ENCODE data around the gene CTNNBL1. TPM values are rescaled to one million over a fixed set of nuclear protein-coding genes. Genes with fewer than 3 reads are reported as not detected.

CTNNBL1 gene
- total RNA-seq, 4 donors from 2014 or later: 15.3 to 31.5 (median 27.2) TPM

DNA sequence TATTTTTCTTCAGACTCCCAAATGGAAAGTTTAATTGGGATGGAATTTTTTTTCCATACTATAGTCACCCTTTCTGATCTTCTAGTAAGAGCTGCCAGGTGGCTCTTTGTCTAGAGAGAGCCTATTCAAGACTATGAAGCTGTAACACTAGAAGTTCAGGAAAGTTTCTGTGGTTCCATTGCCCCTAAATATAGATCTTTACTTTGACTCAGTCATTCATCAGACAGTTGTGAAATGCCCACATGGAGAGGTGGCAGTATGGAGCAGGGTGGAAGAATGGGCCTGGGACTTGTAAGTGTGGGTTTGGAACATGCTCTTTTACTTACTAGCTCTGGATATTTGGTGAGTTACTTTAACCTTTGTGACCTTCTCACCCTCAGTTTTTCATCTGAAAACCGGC is 87.8 kb downstream of the CTNNBL1 start:
- no peak for TF ChIP-seq POLR2A (IDR thresholded peaks at IDR 0.05)
- TF ChIP-seq, protein P1, sequence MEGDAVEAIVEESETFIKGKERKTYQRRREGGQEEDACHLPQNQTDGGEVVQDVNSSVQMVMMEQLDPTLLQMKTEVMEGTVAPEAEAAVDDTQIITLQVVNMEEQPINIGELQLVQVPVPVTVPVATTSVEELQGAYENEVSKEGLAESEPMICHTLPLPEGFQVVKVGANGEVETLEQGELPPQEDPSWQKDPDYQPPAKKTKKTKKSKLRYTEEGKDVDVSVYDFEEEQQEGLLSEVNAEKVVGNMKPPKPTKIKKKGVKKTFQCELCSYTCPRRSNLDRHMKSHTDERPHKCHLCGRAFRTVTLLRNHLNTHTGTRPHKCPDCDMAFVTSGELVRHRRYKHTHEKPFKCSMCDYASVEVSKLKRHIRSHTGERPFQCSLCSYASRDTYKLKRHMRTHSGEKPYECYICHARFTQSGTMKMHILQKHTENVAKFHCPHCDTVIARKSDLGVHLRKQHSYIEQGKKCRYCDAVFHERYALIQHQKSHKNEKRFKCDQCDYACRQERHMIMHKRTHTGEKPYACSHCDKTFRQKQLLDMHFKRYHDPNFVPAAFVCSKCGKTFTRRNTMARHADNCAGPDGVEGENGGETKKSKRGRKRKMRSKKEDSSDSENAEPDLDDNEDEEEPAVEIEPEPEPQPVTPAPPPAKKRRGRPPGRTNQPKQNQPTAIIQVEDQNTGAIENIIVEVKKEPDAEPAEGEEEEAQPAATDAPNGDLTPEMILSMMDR (IDR thresholded peaks at IDR 0.05): no peak
- intact Hi-C loops (cut with DNase I): no loop called here
- peaks cover 0 to 61% (median 0%) of the 10 kb centered on the region in 3 donors for H3K36me3 ChIP-seq
- no peak overlapping the region for H3K4me3 ChIP-seq
- peaks cover 0 to 6% (median 0%) of the 10 kb centered on the region in 3 donors for H3K4me1 ChIP-seq
- H3K27me3 ChIP-seq: no peaks in the 10 kb centered on the region
- no peak for DNase-seq
- WGBS, 2 donors: 67 to 75% methylated on average over 1 of the region's 1 CpG
- no peaks in the 10 kb centered on the region for H3K9me3 ChIP-seq
- H3K27ac ChIP-seq: no peak overlapping the region

- intact Hi-C loops (cut with DNase I): no loop called here
- Histone ChIP-seq H3K36me3 (peaks cover 0 to 68% (median 9%) of the 10 kb centered on the region in 3 donors), H3K27me3 (no peaks in the 10 kb centered on the region), H3K9me3 (no peaks in the 10 kb centered on the region), H3K4me1 (no peaks in the 10 kb centered on the region), H3K27ac (no peak overlapping the region), H3K4me3 (no peak overlapping the region)
- no peak for DNase-seq
- no peak for TF ChIP-seq POLR2A (IDR thresholded peaks at IDR 0.05)
- TF ChIP-seq, protein P1 (IDR thresholded peaks at IDR 0.05): no peak
- WGBS, 2 donors: 67 to 80% methylated on average over 1 of the region's 1 CpG
These were observed 92.2 kb downstream of the CTNNBL1 start for GRCh38 chr20:37786043-37786442.

DNA sequence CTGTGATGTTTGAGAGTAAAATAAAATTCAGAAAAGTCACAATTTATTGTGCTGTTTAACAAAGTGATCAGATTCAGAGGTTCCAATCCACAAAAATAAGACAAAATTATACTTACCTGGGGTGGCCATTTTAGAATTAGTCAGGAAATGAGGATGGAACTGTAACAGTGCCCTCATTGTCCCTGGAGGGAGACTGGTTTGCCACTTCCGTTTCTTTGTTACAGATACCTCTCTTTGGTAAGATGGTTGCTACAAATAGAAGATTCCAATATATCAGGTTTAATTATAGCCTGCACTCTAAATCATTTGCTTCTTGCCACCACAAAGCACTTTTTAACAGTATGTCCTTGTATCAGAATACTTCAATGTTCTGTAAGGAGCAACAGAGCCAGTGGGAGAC is 95.6 kb downstream of the CTNNBL1 start:
- Histone ChIP-seq H3K9me3 (no peaks in the 10 kb centered on the region), H3K36me3 (peaks cover 0 to 81% (median 9%) of the 10 kb centered on the region in 3 donors)
- WGBS, 2 donors: 93% methylated on average over 1 of the region's 1 CpG

DNA sequence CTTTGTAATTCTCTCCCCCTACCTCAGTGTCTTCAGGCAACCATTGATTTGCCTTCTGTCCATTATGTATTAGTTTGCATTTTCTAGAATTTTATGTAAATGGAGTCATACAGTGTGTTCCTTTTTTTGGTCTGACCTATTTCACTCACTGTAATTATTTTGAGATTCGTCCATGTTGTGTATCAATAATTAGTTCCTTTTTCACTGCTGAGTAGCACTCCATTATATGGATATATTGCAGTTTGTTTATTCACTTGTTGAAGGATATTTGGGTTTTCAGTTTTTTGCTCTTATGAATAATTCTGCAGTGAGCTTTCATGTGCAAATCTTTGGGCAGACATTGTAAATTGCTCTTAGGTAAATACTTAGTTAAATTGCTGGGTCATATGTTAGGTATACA is 97.1 kb downstream of the CTNNBL1 start:
- TF ChIP-seq, protein P1 (IDR thresholded peaks at IDR 0.05): no peak
- TF ChIP-seq POLR2A (IDR thresholded peaks at IDR 0.05): no peak
- Histone ChIP-seq H3K9me3 (no peaks in the 10 kb centered on the region), H3K4me1 (no peaks in the 10 kb centered on the region), H3K4me3 (no peak overlapping the region), H3K27me3 (no peaks in the 10 kb centered on the region), H3K27ac (no peak overlapping the region), H3K36me3 (peaks cover 0 to 87% (median 9%) of the 10 kb centered on the region in 3 donors)
- no peak for DNase-seq
- 76 to 85% methylated on average over 1 of the region's 1 CpG for WGBS, 2 donors
- intact Hi-C loops (cut with DNase I): no loop called here

More for the DNA sequence above, 95.6 kb downstream of the CTNNBL1 start:
- Histone ChIP-seq H3K27ac (no peak overlapping the region), H3K4me3 (no peak overlapping the region), H3K4me1 (no peaks in the 10 kb centered on the region), H3K27me3 (no peaks in the 10 kb centered on the region)
- TF ChIP-seq, protein P1 (IDR thresholded peaks at IDR 0.05): no peak
- no peak for TF ChIP-seq POLR2A (IDR thresholded peaks at IDR 0.05)
- intact Hi-C loops (cut with DNase I): no loop called here
- no peak for DNase-seq

- no peak overlapping the region for H3K27ac ChIP-seq
- no peaks in the 10 kb centered on the region for H3K4me1 ChIP-seq
- no peak for DNase-seq
- no peaks in the 10 kb centered on the region for H3K27me3 ChIP-seq
- H3K4me3 ChIP-seq: no peak overlapping the region
- intact Hi-C loops (cut with DNase I): no loop called here
- H3K9me3 ChIP-seq: no peaks in the 10 kb centered on the region
- peaks cover 0 to 83% (median 0%) of the 10 kb centered on the region in 3 donors for H3K36me3 ChIP-seq
- WGBS, 2 donors: 85 to 86% methylated on average over 4 of the region's 4 CpGs
- TF ChIP-seq POLR2A (IDR thresholded peaks at IDR 0.05): no peak
- TF ChIP-seq, protein P1 (IDR thresholded peaks at IDR 0.05): no peak
These were observed 102.3 kb downstream of the CTNNBL1 start for GRCh38 chr20:37796121-37796520.
